IMR-90 (cell line): Measurements from ENCODE around the gene GDPD5.

ENCODE experiments used
- CTCF ChIP-seq: conservative IDR thresholded peaks from 2 replicates; pipeline ENCODE4 v1.5.1; 2012; ENCODE audit warnings: mild to moderate bottlenecking, low read depth, low read length, improper control_type of control experiment
- MAFK ChIP-seq: IDR thresholded peaks from 2 replicates; pipeline ENCODE4 v1.6.1; 2012; ENCODE audit warnings: low read depth, low read length, improper control_type of control experiment
- MAZ ChIP-seq: IDR thresholded peaks from 2 replicates; pipeline ENCODE4 v1.6.1; 2012; ENCODE audit warnings: low read depth, mild to moderate bottlenecking, low read length, improper control_type of control experiment, moderate library complexity, borderline replicate concordance
- MXI1 ChIP-seq: IDR thresholded peaks from 2 replicates; pipeline ENCODE4 v1.6.1; 2012; ENCODE audit warnings: low read depth, mild to moderate bottlenecking, low read length, moderate library complexity, borderline replicate concordance
- POLR2A ChIP-seq: IDR thresholded peaks from 2 replicates; pipeline ENCODE4 v1.6.1; 2012; ENCODE audit warnings: mild to moderate bottlenecking, low read depth, low read length
- RAD21 ChIP-seq: IDR thresholded peaks from 2 replicates; pipeline ENCODE4 v1.6.1; 2012; ENCODE audit warnings: low read length, improper control_type of control experiment
- RCOR1 ChIP-seq: IDR thresholded peaks from 2 replicates; pipeline ENCODE4 v1.6.1; 2012; ENCODE audit warnings: mild to moderate bottlenecking, low read length, improper control_type of control experiment; ENCODE audit not compliant: insufficient replicate concordance
- SMC3 ChIP-seq: fragments of 150-350 bp; IDR thresholded peaks from 2 replicates; pipeline ENCODE4 v1.6.1; 2016; ENCODE audit warnings: low read depth, mild to moderate bottlenecking, antibody characterized with exemption, low read length, moderate library complexity

- no peak for TF ChIP-seq MAZ
- TF ChIP-seq CTCF, result no peak
- no peak for TF ChIP-seq POLR2A
- no peak for TF ChIP-seq SMC3
- TF ChIP-seq MXI1, result no peak; the same call in 1 of the 2 replicates
- TF ChIP-seq RAD21, result no peak
- TF ChIP-seq RCOR1, result no peak
- no peak for TF ChIP-seq MAFK
Measured at GRCh38 chr11:75400146-75400865, 125.4 kb downstream of the GDPD5 start.
